Measurements from ENCODE around the gene CDC37L1.
"Not testable (repeated sequence)": the region's sequence is repeated elsewhere in the genome, so short reads cannot be mapped to it uniquely, and the experiment has no call there.

Gene CDC37L1

DNA sequence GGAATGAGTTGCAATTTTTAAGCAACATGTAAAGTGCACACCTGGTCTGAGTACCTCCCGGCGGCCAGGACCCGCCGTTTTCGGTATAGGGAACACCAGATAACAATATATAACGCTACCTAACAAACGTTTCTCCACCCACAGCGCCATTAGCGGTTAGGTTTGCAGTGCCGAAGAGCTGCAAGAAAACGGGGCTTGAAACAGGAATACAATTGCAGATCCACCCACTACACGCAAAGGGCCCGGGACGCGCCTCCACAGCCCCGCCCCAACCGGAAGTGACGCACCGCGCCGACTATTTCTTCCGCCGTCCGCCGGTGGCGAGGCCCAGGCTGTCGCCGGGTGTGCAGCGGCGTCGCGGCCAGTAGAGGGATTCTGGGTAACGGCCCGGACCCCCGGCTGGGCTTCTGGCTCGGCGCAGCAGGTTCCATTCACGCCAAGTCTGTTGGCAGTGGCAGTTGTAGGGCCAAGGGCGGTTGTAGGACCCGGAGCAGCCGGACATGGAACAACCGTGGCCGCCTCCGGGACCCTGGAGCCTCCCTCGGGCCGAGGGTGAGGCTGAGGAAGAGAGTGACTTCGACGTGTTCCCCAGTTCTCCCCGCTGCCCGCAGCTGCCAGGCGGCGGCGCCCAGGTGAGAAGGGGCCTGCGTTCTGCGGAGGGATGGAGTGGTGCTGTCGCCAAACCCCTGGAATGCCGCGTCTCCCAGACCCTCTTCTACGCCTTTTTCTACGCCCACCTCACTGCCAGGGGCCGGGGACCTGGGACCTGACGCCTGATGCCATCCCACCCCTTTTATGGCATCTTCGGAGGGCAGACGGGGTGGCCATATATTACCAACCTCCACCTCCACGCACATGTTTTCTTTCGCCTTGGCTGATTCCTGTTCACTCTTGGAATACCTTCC is at the start of gene CDC37L1:
Gene CDC37L1, plus strand, starts transcription at position 302 of the 905 bp plus-strand sequence. Its CDS starts 199 bp downstream, at position 501.
- in situ Hi-C loops (cut with HindIII; ENCODE audit: low sequenced_read_pairs): loop anchor here (5.0 kb wide), 1 partner anchor 52 kb away; no protein-coding TSS in a partner anchor

DNA sequence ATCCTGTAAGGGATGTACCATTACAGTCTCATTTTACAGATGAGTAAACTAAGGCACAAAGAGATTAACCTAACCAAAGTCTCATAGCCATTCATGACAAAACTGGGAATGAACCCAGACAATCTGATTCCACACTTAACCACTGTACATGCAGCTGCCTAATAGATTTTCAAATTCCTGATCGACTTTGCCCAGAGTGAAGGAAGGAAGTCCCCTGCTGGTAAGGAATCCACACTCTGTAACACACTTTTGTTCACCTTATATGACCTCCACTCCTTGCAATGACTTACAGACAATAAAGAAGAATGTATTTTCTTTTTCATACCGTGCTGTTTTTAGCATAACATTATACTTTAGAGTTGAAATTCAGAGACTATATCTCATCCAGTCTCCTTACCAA is 48.5 kb upstream of the CDC37L1 start:
- in situ Hi-C loops (cut with HindIII; ENCODE audit: low sequenced_read_pairs): no loop called here

DNA sequence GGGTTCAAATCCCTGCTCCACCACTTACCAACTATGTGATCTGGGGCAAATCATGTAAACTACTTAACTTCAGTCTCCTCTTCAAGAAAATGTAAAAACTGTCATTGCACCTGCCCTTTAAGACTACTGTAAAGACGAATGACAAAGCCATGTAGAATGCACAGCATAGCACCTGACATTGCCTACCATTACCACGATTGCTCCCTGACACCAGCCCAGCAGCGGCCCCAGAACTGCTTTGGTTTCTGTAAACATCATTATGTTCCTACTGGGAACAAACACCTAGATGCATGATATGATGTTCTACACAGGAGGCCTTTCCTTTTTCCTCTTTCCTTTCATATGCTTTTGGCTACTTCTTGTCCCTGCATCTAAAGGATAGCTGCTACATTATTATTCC is 40.4 kb upstream of the CDC37L1 start:
- in situ Hi-C loops (cut with HindIII; ENCODE audit: low sequenced_read_pairs): no loop called here

DNA sequence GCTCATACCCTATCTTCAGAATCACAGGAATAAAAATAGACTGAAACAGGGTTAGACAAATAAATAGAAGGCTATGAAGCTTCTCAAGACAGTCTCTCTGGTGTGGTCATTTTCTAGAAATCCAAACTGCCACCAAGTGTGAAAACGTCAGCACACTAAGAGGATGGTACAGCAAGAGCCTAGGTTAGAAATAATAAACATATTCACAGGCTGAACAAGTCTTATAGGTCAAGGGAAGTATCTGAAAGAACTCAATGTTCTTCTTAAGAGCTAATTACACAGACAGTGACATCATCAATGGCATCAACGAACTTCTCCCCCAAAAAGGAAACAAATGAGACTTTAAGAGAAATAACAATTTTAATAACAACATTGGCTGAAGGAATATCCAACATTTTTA is 39.9 kb upstream of the CDC37L1 start:
- in situ Hi-C loops (cut with HindIII; ENCODE audit: low sequenced_read_pairs): no loop called here

DNA sequence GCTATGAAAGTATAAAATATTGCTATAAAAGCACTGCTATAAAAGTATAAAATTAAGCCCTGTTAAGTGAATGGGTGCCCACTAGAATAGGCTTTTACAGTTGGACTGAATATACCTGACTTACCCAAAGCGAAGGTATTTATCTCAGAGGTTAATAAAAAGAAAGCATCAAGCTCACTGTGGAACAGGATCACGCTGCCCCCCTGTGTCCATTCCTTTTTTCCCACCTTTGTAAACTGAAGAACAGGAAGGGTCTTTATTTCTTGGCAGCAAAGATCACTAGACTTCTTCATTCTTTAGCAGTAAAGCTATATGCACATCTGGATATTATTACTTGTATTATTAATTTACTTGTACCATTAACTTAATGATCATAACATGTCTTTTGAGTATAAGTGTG is 39.3 kb upstream of the CDC37L1 start:
- in situ Hi-C loops (cut with HindIII; ENCODE audit: low sequenced_read_pairs): no loop called here

DNA sequence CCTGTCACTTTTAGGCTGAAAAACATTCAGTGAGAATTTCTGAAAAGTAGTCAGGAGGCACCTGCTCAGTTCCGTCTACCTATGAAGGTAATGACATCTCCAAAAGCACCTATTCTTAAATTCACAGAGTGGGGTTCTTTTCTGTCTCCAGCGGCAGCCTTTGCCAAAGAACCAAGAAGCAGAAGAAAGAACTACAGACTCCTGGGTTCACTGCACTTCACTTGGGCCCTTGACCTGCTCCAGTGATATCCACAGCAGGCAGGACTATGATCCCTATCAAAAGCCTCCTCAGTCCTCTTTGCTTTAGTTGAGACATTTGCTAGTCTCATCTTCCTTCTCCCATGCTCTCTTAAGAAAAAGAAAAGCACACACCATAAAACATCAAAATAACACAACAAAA is 37.0 kb upstream of the CDC37L1 start:
- in situ Hi-C loops (cut with HindIII; ENCODE audit: low sequenced_read_pairs): no loop called here

DNA sequence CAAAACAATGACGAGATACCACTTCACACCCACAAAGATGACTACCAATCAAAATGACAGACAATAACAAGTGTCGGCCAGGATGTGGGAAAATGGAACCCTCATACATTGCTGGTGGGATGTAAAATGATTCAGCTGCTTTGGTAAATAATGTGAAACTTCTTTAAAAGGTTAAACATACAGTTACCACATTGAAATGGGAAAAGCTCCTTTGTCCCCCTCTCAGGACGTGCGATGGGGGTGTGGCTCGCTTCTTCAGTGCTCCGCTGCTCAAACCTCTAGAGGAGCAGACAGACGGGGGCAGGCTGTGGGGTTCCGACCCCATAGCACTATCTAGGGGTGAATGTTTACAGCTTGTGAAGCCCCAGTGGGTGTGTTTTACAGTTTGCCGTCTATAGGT is 25.3 kb upstream of the CDC37L1 start:
- in situ Hi-C loops (cut with HindIII; ENCODE audit: low sequenced_read_pairs): no loop called here

DNA sequence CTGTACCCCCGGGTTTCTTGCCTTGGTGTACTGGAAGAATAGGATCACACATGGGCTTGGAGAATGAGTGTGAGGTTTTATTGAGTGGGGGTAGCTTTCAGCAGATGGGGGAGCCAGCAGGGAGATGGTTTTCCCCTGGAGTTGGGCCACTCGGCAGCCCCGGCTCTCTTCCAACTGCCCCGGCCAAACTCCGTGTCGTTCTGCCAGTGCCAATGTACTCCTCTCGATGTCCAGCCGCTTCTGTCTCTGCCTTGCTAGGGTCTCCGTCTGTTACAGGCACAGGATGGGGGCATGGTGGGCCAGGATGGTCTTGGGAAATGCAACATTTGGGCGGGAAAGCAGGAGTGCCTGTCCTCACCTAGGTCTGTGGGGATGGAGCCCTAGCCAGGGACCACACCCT is 24.8 kb upstream of the CDC37L1 start:
- in situ Hi-C loops (cut with HindIII; ENCODE audit: low sequenced_read_pairs): no loop called here

DNA sequence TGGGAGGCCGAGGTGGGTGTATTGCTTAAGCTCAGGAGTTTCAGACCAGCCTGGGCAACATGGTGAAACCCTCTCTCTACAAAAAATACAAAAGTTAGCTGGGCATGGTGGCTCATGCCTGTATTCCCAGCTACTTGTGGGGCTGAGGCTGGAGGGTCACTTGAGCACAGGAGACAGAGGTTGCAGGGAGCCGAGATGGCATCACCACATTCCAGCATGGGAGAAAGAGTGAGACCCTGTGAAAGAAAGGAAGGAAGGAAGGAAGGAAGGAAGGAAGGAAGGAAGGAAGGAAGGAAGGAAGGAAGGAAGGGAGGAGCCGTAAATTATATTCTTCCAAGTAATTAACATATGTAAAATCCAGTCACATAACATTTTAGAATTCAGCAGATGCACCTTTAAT is 23.2 kb upstream of the CDC37L1 start:
- in situ Hi-C loops (cut with HindIII; ENCODE audit: low sequenced_read_pairs): not testable (repeated sequence)

DNA sequence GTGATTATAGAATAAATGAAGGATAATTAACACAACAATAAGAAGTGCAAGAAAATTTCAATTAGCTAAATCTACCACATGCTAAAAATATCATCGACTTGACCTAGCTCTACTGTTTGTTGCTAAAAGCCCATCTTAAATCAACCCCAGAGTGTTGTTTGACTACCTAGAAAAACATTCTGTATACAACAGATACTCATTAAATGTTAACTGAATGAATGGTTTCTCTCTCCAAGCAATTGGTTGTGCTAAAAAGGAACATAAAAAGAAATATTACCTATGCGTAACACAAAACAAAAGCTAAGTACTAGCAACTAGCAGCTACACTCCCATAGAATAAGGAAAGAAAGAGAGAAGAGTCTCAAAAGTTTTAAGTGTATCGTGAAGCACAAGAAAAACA is 22.7 kb upstream of the CDC37L1 start:
- in situ Hi-C loops (cut with HindIII; ENCODE audit: low sequenced_read_pairs): no loop called here

DNA sequence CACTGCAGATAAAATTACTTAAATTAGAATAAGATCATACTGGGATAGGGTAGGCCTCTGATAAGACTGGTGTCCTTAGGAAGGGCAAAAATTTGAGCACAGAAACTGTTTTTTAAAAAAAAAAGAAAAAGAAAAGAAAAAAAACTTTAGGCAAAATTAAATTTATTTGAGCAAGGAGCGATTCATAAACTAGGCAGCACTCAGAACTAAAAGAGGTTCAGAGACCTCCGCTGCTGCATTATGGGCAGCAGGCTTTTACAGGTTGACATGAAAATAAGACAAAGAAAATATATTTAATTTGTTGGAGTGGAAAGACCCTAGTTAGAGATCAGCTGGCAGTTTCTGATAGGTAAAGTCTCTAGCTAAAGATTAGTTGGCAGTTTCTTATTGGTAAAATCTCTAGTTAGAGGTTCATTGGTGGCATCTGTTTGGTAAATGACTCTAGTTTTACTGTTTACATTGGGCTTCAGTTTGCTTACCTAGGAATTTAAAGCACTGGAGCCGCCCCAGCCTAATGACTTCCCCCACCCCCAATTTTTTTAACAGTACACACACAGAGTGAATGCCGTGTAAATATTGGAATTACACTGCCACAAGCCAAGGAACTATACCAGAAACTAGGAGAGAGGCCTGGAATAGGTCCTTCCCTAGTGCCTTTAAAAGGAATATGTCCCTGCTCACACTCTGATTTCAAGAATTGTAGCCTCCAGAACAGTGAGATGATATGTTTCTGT is 21.8 kb upstream of the CDC37L1 start:
- in situ Hi-C loops (cut with HindIII; ENCODE audit: low sequenced_read_pairs): no loop called here

DNA sequence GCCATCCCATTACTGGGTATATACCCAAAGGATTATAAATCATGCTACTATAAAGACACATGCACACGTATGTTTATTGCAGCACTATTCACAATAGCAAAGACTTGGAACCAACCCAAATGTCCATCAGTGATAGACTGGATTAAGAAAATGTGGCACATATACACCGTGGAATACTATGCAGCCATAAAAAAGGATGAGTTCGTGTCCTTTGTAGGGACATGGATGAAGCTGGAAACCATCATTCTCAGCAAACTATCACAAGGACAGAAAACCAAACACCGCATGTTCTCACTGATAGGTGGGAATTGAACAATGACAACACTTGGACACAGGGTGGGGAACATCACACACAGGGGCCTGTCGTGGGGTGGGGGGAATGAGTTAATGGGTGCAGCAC is 18.7 kb upstream of the CDC37L1 start:
- in situ Hi-C loops (cut with HindIII; ENCODE audit: low sequenced_read_pairs): not testable (repeated sequence)

DNA sequence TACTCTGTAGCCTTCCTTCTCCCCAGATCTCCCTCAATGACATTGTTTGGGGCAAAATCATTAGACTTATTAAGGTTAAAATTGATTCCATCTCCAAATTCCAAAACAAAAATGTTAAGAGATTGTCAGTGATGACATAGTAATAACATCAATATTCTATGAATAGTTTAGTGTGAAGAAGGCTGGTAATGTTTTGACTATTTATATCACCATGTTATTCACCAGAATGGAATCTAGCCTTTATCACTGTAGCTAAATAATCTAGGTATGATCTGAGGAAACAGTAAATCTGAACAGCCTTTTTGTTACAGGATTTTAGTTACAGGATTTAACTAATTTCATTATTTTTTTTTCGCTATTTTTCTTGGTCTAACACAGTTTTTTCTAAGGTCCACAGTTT is 18.2 kb upstream of the CDC37L1 start:
- in situ Hi-C loops (cut with HindIII; ENCODE audit: low sequenced_read_pairs): no loop called here

DNA sequence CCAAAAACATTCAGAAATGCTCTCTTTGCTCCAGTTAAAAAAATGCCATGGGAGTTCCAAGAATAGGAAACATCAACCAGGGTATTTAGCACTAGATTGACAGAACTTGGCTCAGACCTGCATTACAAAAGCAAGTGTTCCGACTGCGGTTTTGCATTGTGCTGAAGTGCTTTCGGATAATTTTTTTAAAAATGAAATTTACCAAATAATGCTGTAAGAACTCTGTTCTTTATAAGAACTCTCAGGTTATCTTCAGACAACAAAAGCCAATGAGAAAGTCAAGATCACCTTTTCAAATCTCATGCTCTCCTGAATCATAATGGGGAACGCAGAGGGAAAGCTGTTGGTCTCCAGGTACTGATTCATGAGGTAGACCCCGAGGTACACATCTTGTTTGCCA is 17.8 kb upstream of the CDC37L1 start:
- in situ Hi-C loops (cut with HindIII; ENCODE audit: low sequenced_read_pairs): no loop called here

DNA sequence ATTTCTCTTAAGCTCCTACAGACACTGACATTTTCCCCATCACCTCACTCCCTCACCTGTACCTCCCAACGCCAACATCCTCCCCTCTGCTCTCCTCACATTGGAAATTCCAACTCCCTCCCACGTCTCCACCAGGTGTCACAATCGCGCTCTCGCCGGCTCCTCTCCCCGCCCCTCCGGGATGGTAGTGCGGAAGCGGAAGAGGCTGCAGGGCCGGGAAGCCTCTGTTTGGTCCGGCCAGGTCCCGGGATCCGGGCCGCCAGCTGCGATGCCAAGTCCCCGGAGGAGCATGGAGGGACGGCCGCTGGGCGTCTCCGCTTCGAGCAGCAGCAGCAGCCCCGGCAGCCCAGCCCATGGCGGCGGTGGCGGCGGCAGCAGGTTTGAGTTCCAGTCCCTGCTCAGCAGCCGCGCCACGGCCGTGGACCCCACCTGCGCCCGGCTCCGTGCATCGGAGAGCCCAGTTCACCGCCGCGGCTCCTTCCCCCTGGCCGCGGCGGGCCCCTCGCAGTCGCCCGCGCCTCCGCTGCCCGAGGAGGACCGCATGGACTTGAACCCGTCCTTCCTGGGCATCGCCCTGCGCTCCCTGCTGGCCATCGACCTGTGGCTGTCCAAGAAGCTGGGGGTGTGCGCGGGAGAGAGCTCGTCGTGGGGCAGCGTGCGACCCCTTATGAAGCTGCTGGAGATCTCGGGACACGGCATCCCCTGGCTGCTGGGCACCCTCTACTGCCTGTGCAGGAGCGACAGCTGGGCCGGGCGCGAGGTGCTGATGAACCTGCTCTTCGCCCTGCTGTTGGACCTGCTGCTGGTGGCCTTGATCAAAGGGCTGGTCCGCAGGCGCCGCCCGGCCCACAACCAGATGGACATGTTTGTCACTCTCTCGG is 17.0 kb upstream of the CDC37L1 start, which contains the start of gene PLPP6:
Gene PLPP6, plus strand, starts transcription at position 187 of the 881 bp plus-strand sequence. Its CDS starts 82 bp downstream, at position 269.
- in situ Hi-C loops (cut with HindIII; ENCODE audit: low sequenced_read_pairs): no loop called here

DNA sequence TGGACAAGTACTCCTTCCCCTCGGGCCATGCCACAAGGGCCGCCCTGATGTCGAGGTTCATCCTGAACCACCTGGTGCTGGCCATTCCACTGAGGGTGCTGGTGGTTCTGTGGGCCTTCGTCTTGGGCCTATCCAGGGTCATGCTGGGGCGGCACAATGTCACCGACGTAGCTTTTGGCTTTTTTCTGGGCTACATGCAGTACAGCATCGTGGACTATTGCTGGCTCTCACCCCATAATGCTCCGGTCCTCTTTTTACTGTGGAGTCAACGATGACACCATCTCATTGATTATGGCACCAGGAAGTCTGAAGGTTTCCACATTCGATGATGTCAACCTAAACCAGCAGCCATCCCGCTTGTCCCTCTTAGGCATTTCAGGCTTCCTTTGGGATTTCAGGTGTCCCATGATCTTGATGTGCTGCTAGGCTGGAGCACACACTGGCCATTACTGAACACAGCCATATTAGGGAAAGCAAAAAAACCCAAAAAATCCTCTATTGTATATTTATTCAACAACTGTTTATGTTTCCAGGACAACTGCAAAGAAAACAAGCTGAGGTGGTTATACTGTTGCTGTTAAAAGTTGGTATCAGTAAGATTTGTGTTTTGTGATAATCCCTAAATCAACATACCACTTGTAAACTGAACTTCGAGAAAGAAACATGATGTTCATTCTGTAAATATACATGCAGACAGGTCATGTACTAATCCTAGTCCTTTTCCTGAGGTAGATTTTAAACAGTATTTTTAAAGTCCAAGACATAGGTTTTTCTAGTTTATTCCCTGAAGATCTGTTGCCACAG is 16.2 kb upstream of the CDC37L1 start:
- in situ Hi-C loops (cut with HindIII; ENCODE audit: low sequenced_read_pairs): no loop called here

DNA sequence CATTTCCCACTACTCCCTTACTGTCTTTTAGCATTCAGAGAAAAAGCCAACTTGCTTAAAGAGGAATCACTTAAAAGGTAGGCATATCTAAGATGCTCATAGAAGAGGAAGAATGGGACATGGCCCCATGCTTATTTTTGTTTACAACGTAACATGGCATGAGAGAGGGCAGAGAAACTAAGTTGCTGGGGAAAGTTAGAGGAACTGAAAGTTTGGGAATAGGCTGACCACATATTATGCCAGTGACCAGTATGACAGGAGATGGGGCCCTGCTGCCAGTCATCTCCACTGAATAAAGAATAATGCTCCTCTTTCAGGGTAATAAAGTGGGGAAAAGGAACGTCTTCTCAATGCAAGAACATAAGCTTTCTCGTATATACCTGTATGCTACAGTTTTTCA is 15.4 kb upstream of the CDC37L1 start:
- in situ Hi-C loops (cut with HindIII; ENCODE audit: low sequenced_read_pairs): no loop called here

DNA sequence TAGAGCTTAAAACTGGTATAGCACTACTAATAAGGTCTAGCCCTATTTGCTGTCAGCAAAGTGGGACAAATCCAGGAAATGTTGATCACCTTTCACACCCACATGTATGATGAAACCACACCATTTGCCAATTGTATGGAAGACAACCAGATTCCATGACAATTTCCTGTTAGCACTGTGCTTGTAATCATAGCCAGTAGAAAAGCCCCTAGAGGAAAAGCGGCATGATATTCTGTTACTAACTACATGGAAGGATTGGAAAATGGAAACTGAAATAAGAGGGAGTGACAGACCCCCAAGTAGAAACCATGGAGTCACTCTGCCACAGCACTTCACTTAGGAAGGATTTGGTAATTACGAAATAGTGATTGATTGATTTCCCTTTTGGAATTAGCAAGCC is 14.0 kb upstream of the CDC37L1 start:
- in situ Hi-C loops (cut with HindIII; ENCODE audit: low sequenced_read_pairs): no loop called here

DNA sequence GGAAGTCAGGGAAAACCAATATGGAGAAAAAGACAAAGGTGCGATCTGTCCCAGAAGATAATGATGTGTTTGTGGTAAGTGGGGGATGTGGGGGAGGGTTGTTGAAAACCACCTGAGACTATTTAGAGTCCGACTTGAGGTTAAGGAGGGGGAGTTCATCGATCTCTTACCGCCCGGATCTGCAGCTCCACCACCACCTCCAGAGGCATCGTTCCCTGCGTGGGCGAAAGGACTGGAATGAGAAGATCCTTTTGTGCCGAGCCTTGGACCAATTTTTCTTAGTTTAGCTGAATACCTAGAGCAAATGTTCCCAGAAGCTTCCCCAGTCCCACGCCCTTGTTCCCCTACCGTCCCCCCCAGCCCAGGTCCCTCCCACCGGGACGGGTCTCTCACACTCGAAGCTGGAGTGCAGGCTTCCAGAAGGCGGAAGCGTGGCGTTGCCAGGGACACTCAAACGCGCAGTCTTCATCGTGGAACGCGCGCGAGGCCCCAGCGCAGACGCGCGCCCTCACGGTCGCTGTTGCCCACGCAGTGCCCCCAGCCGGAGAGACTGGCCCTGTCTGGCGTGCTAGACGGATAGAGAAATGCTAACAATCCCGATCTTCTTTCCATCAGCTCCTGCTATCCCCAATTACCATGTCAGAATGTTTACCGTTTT is 13.2 kb upstream of the CDC37L1 start, which contains the start of gene SPATA6L:
Gene SPATA6L, minus strand, starts transcription at position 439 of the 658 bp plus-strand sequence. Its CDS starts 230 bp downstream, at position 209.
- in situ Hi-C loops (cut with HindIII; ENCODE audit: low sequenced_read_pairs): no loop called here
